ENCODE results near the gene DEAF1. TPM values are rescaled to one million over a fixed set of nuclear protein-coding genes. Genes with fewer than 3 reads are reported as not detected.

Gene DEAF1
- total and polyA plus RNA-seq, 9 of the 15 experiments (the other 6 are each of a cell fraction or from before 2014, with no cell fraction given): 2.0 to 69.1 (median 26.8) TPM

DNA sequence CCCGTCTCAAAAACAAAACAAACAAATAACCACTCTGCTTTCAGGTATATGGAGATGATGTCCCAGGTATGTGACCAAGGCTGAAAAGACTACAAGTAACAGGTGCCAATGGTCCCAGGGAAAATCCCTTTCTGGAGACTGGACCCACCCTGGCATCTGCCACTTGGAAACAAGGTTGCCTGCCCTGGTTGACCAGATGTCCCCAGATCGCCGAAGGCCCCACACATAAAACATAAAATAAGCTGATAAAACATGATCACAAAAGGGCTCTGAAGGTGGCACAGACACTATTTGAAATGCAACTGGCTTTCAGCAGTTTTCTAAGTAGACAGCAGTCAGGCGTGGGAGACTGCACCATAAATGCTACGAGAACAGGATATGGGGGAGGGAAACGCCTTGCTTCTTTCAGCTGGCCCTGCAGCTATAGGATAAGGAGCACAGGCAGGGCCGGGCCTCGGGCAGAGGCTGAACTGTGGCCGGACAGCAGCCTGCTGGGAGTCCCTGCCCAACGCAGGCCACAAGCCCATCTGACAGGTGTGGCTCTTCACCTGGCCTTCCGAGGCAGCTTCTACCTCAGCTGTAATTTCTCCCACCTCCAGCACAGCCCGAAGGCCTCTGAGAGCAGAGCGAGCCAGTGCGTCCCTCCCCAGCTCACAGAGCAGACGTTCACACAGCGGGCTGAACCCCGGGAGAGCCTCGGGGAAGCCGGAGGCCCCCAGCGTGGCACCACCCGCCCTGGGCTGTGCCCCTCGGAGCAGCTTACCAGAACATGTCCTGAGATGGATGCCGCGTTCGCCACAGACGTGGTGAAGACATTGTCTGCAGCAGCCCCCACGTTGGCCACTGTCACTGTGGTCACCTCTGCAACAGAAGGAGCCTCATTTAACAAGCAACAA lies 4.0 kb downstream of the DEAF1 start (continued):
- TF ChIP-seq, protein P1, sequence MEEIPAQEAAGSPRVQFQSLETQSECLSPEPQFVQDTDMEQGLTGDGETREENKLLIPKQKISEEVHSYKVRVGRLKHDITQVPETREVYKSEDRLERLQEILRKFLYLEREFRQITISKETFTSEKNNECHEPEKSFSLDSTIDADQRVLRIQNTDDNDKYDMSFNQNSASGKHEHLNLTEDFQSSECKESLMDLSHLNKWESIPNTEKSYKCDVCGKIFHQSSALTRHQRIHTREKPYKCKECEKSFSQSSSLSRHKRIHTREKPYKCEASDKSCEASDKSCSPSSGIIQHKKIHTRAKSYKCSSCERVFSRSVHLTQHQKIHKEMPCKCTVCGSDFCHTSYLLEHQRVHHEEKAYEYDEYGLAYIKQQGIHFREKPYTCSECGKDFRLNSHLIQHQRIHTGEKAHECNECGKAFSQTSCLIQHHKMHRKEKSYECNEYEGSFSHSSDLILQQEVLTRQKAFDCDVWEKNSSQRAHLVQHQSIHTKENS (CRISPR knock-in tag; IDR thresholded peaks at IDR 0.05): no peak
- TF ChIP-seq YY1 (IDR thresholded peaks at IDR 0.05; ENCODE audit: borderline replicate concordance in 1 of 3, control insufficient read depth in 1 of 3, extremely low read depth in 1 of 3, insufficient read depth in 3 of 3, insufficient read length in 1 of 3, insufficient replicate concordance in 2 of 3, low read depth in 1 of 3, low read length in 2 of 3): no peak
- no peak; the same call in 1 of the 2 replicates for TF ChIP-seq MYNN (IDR thresholded peaks at IDR 0.05)
- no peak for TF ChIP-seq MYNN (CRISPR knock-in tag; IDR thresholded peaks at IDR 0.05)
- TF ChIP-seq, protein P2, sequence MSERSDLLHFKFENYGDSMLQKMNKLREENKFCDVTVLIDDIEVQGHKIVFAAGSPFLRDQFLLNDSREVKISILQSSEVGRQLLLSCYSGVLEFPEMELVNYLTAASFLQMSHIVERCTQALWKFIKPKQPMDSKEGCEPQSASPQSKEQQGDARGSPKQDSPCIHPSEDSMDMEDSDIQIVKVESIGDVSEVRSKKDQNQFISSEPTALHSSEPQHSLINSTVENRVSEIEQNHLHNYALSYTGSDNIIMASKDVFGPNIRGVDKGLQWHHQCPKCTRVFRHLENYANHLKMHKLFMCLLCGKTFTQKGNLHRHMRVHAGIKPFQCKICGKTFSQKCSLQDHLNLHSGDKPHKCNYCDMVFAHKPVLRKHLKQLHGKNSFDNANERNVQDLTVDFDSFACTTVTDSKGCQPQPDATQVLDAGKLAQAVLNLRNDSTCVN (CRISPR knock-in tag; IDR thresholded peaks at IDR 0.05): no peak
- TF ChIP-seq FOXK1 (CRISPR knock-in tag; IDR thresholded peaks at IDR 0.05; ENCODE audit: borderline replicate concordance): no peak
- TF ChIP-seq PCBP1 (IDR thresholded peaks at IDR 0.05; ENCODE audit: low read depth, low read length, poor library complexity, severe bottlenecking): no peak
- TF ChIP-seq KLF1 (tag; IDR thresholded peaks at IDR 0.05): no peak
- no peak for TF ChIP-seq MCM2 (IDR thresholded peaks at IDR 0.05; ENCODE audit: low read depth)
- TF ChIP-seq ZBTB7A (IDR thresholded peaks at IDR 0.05; ENCODE audit: borderline replicate concordance, control insufficient read depth, low read depth, low read length): no peak
- no peak for TF ChIP-seq ZNF75A (CRISPR knock-in tag; IDR thresholded peaks at IDR 0.05)
- TF ChIP-seq, protein P3, sequence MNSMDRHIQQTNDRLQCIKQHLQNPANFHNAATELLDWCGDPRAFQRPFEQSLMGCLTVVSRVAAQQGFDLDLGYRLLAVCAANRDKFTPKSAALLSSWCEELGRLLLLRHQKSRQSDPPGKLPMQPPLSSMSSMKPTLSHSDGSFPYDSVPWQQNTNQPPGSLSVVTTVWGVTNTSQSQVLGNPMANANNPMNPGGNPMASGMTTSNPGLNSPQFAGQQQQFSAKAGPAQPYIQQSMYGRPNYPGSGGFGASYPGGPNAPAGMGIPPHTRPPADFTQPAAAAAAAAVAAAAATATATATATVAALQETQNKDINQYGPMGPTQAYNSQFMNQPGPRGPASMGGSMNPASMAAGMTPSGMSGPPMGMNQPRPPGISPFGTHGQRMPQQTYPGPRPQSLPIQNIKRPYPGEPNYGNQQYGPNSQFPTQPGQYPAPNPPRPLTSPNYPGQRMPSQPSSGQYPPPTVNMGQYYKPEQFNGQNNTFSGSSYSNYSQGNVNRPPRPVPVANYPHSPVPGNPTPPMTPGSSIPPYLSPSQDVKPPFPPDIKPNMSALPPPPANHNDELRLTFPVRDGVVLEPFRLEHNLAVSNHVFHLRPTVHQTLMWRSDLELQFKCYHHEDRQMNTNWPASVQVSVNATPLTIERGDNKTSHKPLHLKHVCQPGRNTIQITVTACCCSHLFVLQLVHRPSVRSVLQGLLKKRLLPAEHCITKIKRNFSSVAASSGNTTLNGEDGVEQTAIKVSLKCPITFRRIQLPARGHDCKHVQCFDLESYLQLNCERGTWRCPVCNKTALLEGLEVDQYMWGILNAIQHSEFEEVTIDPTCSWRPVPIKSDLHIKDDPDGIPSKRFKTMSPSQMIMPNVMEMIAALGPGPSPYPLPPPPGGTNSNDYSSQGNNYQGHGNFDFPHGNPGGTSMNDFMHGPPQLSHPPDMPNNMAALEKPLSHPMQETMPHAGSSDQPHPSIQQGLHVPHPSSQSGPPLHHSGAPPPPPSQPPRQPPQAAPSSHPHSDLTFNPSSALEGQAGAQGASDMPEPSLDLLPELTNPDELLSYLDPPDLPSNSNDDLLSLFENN (IDR thresholded peaks at IDR 0.05; ENCODE audit: low read depth in 2 of 2, low read length in 2 of 2): 0 out of 4 replicates have a peak, but pooled peaks of 1 of the 2 experiments have one; percentile 28
- no peak for TF ChIP-seq HDAC3 (IDR thresholded peaks at IDR 0.05; ENCODE audit: borderline replicate concordance, partially characterized antibody)
- no peak for TF ChIP-seq ZBTB1 (CRISPR knock-in tag; IDR thresholded peaks at IDR 0.05; ENCODE audit: borderline replicate concordance, low read depth)
- no peak for TF ChIP-seq SRSF1 (IDR thresholded peaks at IDR 0.05; ENCODE audit: low read depth, low read length)
- TF ChIP-seq, protein P4, sequence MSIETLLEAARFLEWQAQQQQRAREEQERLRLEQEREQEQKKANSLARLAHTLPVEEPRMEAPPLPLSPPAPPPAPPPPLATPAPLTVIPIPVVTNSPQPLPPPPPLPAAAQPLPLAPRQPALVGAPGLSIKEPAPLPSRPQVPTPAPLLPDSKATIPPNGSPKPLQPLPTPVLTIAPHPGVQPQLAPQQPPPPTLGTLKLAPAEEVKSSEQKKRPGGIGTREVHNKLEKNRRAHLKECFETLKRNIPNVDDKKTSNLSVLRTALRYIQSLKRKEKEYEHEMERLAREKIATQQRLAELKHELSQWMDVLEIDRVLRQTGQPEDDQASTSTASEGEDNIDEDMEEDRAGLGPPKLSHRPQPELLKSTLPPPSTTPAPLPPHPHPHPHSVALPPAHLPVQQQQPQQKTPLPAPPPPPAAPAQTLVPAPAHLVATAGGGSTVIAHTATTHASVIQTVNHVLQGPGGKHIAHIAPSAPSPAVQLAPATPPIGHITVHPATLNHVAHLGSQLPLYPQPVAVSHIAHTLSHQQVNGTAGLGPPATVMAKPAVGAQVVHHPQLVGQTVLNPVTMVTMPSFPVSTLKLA (conservative IDR thresholded peaks at IDR 0.05): no peak; a peak in 1 of 4 replicates
- TF ChIP-seq FOXA1 (IDR thresholded peaks at IDR 0.05; ENCODE audit: borderline replicate concordance): no peak
- no peak for TF ChIP-seq PRMT5 (CRISPR knock-in tag; IDR thresholded peaks at IDR 0.05)
